IPS DF 19.7 (cell line): ENCODE results near the gene GPR137B.

Source experiments
- DNase-seq: peaks from one replicate; pipeline ENCODE4 v3.0.0-alpha.2; 2013; ENCODE audit warnings: low read depth, low spot score

The GPR137B gene

GRCh38 chr1:236142253-236143103 is at the start of gene GPR137B:
Gene GPR137B, plus strand, starts transcription at chr1:236142539. Its CDS starts 84 bp downstream, at chr1:236142623.
- DNase-seq = no peak

- DNase-seq = no peak
Observed at GRCh38 chr1:236092899-236093298, 49.4 kb upstream of the GPR137B start.

DNA sequence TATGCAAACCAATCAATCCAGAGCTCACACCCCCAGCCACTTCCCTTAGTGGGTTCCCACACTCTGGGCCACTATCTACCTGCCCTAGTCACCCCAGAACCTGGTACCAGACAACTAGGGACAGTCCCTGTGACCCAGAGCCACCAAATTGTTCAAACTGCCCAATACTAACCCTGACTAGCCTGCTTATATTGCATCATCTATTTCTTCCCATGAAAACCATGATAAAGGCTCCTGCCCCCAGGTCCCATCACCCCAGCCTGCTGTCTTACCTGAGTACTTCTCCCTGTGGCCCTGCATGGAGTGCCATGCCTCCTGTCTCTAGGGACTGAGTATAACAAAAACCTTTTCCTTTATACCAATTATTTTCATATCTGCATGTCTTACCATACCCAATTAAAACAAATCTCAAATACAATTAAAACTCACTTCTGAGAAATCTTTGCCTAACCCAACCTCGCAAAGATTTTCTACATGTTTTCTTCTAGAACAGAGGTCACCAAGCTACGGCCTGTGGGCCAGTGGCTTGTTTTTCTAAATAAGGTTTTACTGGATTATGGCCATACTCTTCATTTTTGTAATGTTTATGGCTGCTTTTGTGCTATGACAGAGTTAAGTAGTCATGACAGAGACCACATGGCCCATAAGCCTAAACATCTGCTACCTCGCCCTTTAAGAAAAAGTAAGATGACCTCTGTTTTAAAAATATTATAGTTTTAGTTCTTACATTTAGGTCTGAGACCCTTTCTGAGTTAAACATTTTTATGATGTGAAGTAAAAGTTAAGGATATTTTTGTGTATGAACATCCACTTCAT is 46.4 kb upstream of the GPR137B start:
- DNase-seq = no peak

GRCh38 chr1:236096660-236097482 is 45.5 kb upstream of the GPR137B start:
- DNase-seq = peak; percentile 3

DNA sequence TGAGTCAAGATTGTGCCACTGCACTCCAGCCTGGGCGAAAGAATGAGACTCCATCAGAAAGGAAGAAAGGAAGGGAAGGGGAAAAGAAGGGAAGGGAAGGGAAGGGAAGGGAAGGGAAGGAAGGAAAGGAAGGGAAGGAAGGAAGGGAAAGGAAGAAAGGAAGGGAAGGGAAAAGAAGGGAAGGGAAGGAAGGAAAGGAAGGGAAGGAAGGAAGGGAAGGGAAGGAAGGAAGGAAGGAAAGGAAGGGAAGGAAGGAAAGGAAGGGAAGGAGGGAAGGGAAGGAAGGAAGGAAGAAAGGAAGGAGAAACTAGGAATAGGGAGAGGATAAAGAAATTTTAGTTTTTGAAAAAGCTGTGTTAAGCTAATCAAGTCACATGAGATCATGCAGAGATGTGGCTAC is 44.1 kb upstream of the GPR137B start:
- no peak for DNase-seq

GRCh38 chr1:236099355-236099974 is 42.9 kb upstream of the GPR137B start:
- DNase-seq = no peak

GRCh38 chr1:236100799-236101198 is 41.5 kb upstream of the GPR137B start:
- DNase-seq = no peak

DNA sequence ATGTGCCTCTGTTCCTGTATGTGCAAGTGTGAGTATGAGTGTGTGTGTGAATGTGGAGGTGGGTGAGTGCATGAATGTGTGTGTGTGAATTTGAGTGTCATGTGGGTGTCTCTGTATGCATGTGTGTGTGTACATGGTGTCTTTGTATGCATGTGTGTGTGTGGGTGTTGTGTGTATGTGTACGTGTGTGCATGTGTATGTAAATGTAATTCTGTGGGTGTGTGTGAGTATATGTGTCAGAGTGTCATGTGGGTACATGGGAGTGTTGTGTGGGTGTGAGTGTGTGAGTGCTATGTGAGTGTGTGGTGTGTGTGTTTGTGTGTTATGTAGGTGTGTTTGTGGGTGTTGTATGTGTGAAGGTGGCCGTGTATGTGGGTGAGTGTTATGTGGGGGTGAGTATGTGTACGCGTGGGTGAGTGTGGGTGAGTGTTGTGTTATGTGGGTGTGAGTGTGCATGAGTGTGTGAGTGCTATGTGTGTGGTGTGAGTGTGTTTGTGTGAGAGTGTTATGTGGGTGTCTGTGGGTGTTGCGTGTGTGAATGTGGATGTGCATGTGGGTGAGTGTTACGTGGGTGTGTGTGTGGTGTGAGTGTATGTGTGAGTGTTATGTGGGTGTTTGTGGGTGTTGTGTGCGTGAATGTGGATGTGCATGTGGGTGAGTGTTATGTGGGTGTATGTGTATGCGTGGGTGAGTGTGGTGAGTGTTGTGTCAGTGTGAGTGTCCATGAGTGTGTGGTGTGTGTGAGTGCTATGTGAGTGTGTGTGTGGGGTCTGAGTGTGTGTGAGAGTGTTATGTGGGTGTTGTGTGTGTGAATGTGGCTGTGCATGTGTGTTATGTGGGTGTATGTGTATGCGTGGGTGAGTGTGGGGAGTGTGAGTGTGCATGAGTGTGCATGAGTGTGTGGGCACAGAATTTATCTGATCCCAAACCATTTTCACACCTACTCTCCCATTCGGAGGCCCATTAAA is 40.8 kb upstream of the GPR137B start:
- no peak for DNase-seq

- no peak for DNase-seq
Observed at GRCh38 chr1:236102611-236103010, 39.7 kb upstream of the GPR137B start.

DNA sequence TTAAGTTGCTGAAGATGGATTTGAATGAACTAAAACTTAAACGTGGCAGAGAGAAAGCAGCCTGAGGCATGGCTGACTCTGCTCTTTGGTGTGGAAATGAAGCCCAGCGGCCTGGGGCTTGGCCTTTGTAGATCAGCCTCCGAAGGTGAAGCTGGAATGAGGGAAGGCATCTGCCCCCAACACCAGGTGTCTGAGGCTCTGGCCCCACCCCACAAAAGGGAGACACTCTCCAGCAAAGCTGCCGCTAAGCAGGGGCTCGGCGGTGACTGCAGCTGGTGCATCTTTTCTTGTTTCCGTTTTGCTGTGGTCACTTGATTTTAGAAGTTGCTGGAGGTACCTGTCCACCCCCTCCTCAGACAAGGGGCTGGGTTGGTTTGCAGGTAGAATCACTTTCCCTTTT is 39.3 kb upstream of the GPR137B start:
- no peak for DNase-seq

DNA sequence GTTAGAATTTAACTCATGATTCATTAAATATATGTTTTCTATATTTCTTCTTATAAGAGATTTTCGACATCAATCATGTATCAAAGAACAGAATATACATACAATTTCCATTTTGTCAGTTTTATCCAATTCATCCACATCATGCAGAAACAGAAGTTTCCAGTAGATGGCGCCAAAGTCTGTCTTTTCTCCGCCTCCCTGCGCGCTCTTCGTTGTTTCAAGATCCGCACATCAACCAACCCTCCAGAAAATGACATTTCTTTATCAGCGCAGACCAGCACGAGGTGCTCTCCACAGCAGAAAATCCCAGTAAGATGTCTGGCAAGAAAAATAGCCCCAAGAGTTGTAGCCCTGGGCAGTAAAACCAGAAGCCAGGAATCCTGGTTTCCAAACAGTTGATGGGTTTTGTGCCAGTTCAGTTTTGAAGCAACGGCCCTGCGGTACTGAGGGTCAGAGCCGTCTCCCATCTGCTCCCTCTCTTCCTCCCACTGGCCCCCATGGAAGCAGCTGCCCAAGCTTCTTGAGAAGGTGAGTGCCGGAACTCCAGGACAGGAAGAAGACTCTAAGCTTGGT is 38.6 kb upstream of the GPR137B start:
- no peak for DNase-seq

- no peak for DNase-seq
Observed at GRCh38 chr1:236107121-236107907, 35.0 kb upstream of the GPR137B start.

- DNase-seq = no peak
Observed at GRCh38 chr1:236108027-236108648, 34.2 kb upstream of the GPR137B start.

DNA sequence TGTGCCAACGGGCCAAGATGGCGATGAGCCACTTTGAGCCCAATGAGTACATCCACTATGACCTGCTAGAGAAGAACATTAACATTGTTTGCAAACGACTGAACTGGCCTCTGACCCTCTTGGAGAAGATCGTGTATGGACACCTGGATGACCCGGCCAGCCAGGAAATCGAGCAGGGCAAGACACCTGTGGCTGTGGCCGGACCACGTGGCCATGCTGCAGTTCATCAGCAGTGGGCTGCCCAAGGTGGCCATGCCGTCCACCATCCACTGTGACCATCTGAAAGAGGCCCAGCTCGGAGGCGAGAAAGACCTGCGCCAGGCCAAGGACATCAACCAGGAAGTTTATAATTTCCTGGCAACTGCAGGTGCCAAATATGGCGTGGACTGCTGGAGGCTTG is 32.2 kb upstream of the GPR137B start:
- no peak for DNase-seq

- no peak for DNase-seq
Observed at GRCh38 chr1:236111527-236112331, 30.6 kb upstream of the GPR137B start.

GRCh38 chr1:236112332-236112627 is 30.1 kb upstream of the GPR137B start:
- no peak for DNase-seq

- no peak for DNase-seq
Observed at GRCh38 chr1:236113324-236114032, 28.9 kb upstream of the GPR137B start.
